NB4 (cell line): ENCODE results near the gene PRSS36.

Source experiments
- POLR2A ChIP-seq: IDR thresholded peaks from 2 replicates; pipeline ENCODE4 v1.6.1; 2011; ENCODE audit warnings: mild to moderate bottlenecking; ENCODE audit not compliant: insufficient read length; ENCODE audit errors: extremely low read depth
- TF ChIP-seq, protein P1 (sequence below): IDR thresholded peaks from one replicate; pipeline ENCODE4 v1.5.1; 2012; ENCODE audit warnings: low read depth, low read length
- TF ChIP-seq, protein P2 (sequence below): IDR thresholded peaks from 2 replicates; pipeline ENCODE4 v1.6.1; 2011; ENCODE audit warnings: low read depth, low read length

DNA sequence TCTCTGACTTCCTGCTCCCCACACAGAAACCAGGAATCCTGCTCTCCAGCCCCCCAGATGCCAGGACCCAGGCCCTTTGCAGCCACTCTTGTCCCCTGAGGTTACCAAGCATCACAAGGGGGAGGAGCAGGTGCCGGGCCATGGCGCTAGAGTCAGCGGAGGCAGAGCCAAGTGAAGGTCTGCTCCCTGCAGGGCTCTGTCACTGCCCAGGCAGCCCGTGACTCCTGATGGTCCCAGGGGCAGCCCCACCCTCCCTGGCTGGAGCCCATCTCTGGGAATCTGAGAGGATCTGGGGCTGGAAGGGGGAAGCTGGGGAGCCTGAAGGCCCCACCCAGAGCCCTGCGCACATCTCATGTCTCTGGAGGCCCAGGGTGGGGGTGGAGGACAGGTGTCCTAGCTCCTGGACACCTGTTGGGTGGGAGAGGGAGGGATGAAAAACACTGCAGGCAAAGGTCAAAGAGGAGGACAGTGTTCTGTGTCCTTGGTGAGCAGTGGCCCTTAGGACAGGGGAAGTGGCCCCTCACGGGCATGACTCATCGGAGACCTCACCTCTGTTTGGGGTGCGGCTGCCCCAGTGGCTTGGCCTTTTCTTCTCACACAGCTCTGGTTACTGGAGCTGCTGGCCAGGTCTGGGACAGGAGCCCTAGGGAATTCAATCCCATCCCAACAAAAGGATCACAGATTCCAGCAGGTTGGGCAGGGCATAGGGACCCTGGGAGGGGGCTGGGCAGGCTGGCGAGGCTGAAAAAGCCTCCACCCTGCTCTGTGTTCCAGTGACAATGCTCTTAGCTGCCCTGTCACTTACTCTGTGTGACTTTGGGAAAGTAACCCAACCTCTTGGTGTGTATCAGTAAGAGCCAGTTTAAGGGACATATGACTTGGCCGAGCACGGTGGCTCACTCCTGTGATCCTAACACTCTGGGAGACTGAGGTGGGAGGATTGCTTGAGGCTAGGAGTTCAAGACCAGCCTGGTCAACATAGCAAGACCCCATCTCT, at the start of gene PRSS36:
- TF ChIP-seq, protein P1, sequence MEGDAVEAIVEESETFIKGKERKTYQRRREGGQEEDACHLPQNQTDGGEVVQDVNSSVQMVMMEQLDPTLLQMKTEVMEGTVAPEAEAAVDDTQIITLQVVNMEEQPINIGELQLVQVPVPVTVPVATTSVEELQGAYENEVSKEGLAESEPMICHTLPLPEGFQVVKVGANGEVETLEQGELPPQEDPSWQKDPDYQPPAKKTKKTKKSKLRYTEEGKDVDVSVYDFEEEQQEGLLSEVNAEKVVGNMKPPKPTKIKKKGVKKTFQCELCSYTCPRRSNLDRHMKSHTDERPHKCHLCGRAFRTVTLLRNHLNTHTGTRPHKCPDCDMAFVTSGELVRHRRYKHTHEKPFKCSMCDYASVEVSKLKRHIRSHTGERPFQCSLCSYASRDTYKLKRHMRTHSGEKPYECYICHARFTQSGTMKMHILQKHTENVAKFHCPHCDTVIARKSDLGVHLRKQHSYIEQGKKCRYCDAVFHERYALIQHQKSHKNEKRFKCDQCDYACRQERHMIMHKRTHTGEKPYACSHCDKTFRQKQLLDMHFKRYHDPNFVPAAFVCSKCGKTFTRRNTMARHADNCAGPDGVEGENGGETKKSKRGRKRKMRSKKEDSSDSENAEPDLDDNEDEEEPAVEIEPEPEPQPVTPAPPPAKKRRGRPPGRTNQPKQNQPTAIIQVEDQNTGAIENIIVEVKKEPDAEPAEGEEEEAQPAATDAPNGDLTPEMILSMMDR: no peak
- no peak for TF ChIP-seq POLR2A
- TF ChIP-seq, protein P2, sequence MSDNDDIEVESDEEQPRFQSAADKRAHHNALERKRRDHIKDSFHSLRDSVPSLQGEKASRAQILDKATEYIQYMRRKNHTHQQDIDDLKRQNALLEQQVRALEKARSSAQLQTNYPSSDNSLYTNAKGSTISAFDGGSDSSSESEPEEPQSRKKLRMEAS: no peak
